ENCODE measurements around the gene TDP2. TPM values are rescaled to one million over a fixed set of nuclear protein-coding genes. Genes with fewer than 3 reads are reported as not detected.

TDP2 gene
- total RNA-seq, 2 experiments from 2014 or later: 63.9 to 64.6 TPM

DNA sequence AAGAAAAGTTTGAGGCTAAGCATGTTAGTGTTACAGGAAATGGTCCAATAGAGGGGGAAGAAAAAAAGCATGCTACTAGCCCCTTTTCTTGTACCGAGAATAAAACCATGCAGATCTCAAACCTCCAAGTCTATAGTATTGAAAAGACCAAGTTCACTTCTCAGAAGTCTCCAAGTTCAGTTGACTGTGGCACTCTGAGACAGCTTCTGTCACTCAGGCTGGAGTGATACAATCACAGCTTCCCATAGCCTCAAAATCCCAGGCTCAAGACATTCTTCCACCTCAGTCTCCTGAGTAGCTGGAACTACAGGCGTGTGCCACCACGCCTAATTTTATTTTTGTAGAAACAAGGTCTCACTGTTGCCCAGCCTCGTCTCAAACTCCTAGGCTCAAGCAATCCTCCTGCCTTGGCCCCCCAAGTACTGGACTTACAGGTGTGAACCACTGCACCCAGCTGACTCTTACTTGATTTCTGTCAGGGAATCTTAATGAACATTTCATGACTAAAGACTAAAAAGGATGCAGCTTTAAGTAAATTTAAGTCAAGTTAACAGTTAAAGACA lies 36.1 kb upstream of the TDP2 start:
- ChIA-PET POLR2A (interaction anchor here (0.9 to 1.8 kb wide), 3 partner anchors 11 to 36 kb away, joined by 3 to 7 read pairs (median 3); partner anchors contain the start of genes ACOT13 and TDP2), CTCF (interaction anchor here (3.4 kb wide), 1 partner anchor 122 kb away, joined by 11 read pairs; no protein-coding TSS in a partner anchor)
- Mint-ChIP-seq H3K4me3 (no peak overlapping the region), H3K36me3 (ENCODE audit: low read depth) (peaks cover 76% of the 10 kb centered on the region), H3K4me1 (ENCODE audit: low read depth) (peaks cover 39% of the 10 kb centered on the region), H3K27me3 (no peaks in the 10 kb centered on the region), H3K9me3 (no peaks in the 10 kb centered on the region), H3K27ac (peak overlapping the region; percentile 66)
- no peaks in the 10 kb centered on the region for H3K4me1 ChIP-seq (ENCODE audit: insufficient read depth, low read length)
- H3K9me3 ChIP-seq (ENCODE audit: control insufficient read depth in 1 of 2, insufficient read depth in 1 of 2, low read length in 2 of 2): no peaks in the 10 kb centered on the region
- no peak overlapping the region for H3K4me3 ChIP-seq (ENCODE audit: low read length)
- H3K27ac ChIP-seq (ENCODE audit: low read depth in 1 of 2, low read length in 2 of 2): no peak overlapping the region
- intact Hi-C loops (cut with DNase I, micrococcal nuclease): loop anchor here in 1 of 2 experiments (5.0 kb wide), 1 partner anchor 270 kb away; no protein-coding TSS in a partner anchor
- DNase-seq (no peak), ATAC-seq (ENCODE audit: poor library complexity) (no peak)
- H3K36me3 ChIP-seq (ENCODE audit: insufficient read depth, low read length): peaks cover 52% of the 10 kb centered on the region
- no peaks in the 10 kb centered on the region for H3K27me3 ChIP-seq (ENCODE audit: control insufficient read depth in 1 of 2, insufficient read depth in 2 of 2, low read length in 2 of 2)
- TF ChIP-seq CTCF (IDR thresholded peaks at IDR 0.05): no peak

GRCh38 chr6:24699521-24700359 lies 33.0 kb upstream of the TDP2 start:
- Histone ChIP-seq H3K4me3 (ENCODE audit: low read length) (no peak overlapping the region), H3K36me3 (ENCODE audit: insufficient read depth, low read length) (peaks cover 23% of the 10 kb centered on the region), H3K27me3 (ENCODE audit: control insufficient read depth in 1 of 2, insufficient read depth in 2 of 2, low read length in 2 of 2) (no peaks in the 10 kb centered on the region), H3K27ac (ENCODE audit: low read depth in 1 of 2, low read length in 2 of 2) (no peak overlapping the region), H3K4me1 (ENCODE audit: insufficient read depth, low read length) (no peaks in the 10 kb centered on the region), H3K9me3 (ENCODE audit: control insufficient read depth in 1 of 2, insufficient read depth in 1 of 2, low read length in 2 of 2) (no peaks in the 10 kb centered on the region)
- H3K27me3 Mint-ChIP-seq: no peaks in the 10 kb centered on the region
- no peak for TF ChIP-seq CTCF (IDR thresholded peaks at IDR 0.05)
- peaks cover 25% of the 10 kb centered on the region for H3K4me1 Mint-ChIP-seq (ENCODE audit: low read depth)
- DNase-seq (no peak), ATAC-seq (ENCODE audit: poor library complexity) (no peak)
- H3K36me3 Mint-ChIP-seq (ENCODE audit: low read depth): peaks cover 46% of the 10 kb centered on the region
- H3K27ac Mint-ChIP-seq: peak overlapping the region; percentile 69
- no peak overlapping the region for H3K4me3 Mint-ChIP-seq
- H3K9me3 Mint-ChIP-seq: no peaks in the 10 kb centered on the region
- CTCF ChIA-PET: interaction anchor here (0.8 to 1.2 kb wide), 3 partner anchors 54 to 118 kb away, joined by 3 to 5 read pairs (median 3); partner anchors contain the start of gene KIAA0319
- POLR2A ChIA-PET: no interaction called here
- intact Hi-C loops (cut with DNase I, micrococcal nuclease): loop anchor here in 1 of 2 experiments (5.0 to 10.0 kb wide), 4 partner anchors 205 to 417 kb away; partner anchors contain the start of gene ALDH5A1

DNA sequence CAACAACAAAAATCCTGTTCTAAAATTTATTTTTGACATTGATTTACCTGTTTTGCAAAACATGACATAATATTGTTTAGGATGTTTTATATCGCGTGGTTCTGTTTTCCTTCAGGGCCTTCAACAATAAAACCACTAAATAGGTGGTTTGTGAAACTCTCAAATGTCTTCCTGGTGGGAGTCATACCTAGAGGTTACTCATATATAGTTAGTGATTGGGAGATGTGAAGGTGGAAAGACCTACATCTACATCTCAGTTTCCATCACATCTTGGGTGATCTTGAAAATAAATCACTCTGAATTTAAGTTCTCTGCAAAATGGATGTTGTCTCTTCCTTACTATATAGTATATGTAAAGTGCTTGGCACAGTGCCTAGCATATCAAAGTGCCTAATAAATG lies 29.4 kb upstream of the TDP2 start:
- ChIA-PET CTCF (interaction anchor here (1.2 to 3.0 kb wide), 3 partner anchors 10 to 115 kb away, joined by 3 to 15 read pairs (median 11); no protein-coding TSS in a partner anchor), POLR2A (no interaction called here)
- Histone ChIP-seq H3K9me3 (ENCODE audit: control insufficient read depth in 1 of 2, insufficient read depth in 1 of 2, low read length in 2 of 2) (no peaks in the 10 kb centered on the region), H3K4me3 (ENCODE audit: low read length) (no peak overlapping the region), H3K36me3 (ENCODE audit: insufficient read depth, low read length) (peaks cover 4% of the 10 kb centered on the region), H3K27me3 (ENCODE audit: control insufficient read depth in 1 of 2, insufficient read depth in 2 of 2, low read length in 2 of 2) (no peaks in the 10 kb centered on the region), H3K4me1 (ENCODE audit: insufficient read depth, low read length) (no peaks in the 10 kb centered on the region), H3K27ac (ENCODE audit: low read depth in 1 of 2, low read length in 2 of 2) (no peak overlapping the region)
- peak overlapping the region; percentile 8 for H3K27ac Mint-ChIP-seq
- H3K36me3 Mint-ChIP-seq (ENCODE audit: low read depth): peaks cover 15% of the 10 kb centered on the region
- no peak for DNase-seq
- H3K9me3 Mint-ChIP-seq: no peaks in the 10 kb centered on the region
- peaks cover 20% of the 10 kb centered on the region for H3K4me1 Mint-ChIP-seq (ENCODE audit: low read depth)
- intact Hi-C loops (cut with DNase I, micrococcal nuclease): loop anchor here in 1 of 2 experiments (5.0 to 10.0 kb wide), 3 partner anchors 201 to 414 kb away; partner anchors contain the start of gene ALDH5A1
- peak; percentile 10 for TF ChIP-seq CTCF (IDR thresholded peaks at IDR 0.05)
- no peak overlapping the region for H3K4me3 Mint-ChIP-seq
- no peak for ATAC-seq (ENCODE audit: poor library complexity)
- no peaks in the 10 kb centered on the region for H3K27me3 Mint-ChIP-seq

Measured in CD4-positive, alpha-beta T cell (primary cell).